ENCODE results near the gene DNAL1. TPM values are rescaled to one million over a fixed set of nuclear protein-coding genes. Genes with fewer than 3 reads are reported as not detected.
A peak's percentile ranks its signal among the peaks of the same experiment; 100 is the strongest.

DNAL1 gene
- total RNA-seq, 1 donor from 2014 or later = 1.5 TPM

DNA sequence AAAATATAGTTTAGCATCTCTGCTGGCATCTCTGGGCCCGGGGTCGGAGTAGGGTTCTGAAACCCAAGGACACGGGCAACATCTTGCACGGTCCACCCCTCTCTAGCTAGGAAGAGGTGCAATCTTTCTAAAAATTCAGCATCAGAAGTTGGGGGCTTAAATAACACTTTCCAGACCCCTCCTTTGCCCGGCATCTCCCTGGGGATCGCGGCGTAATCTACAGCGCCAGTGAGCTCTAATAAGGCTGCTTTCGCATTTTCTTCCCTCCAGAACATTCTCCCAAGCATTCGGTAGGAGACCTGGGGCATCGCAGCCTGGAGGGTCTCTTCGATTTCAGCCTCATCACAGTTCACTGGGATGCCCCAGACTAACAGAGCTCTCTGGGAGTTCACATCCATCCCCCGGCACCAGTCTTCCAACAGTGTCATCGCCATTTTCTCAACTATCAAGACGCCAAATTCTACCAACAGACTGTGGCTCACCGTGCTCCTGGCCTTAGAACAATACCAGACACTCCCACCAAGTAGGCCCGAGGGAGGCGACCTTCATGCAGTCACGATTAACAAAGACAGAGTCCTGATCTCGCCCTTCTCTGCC is 68.5 kb downstream of the DNAL1 start:
- peak overlapping the region; percentile 86 to 94 for H3K27ac ChIP-seq
- TF ChIP-seq, protein P1, sequence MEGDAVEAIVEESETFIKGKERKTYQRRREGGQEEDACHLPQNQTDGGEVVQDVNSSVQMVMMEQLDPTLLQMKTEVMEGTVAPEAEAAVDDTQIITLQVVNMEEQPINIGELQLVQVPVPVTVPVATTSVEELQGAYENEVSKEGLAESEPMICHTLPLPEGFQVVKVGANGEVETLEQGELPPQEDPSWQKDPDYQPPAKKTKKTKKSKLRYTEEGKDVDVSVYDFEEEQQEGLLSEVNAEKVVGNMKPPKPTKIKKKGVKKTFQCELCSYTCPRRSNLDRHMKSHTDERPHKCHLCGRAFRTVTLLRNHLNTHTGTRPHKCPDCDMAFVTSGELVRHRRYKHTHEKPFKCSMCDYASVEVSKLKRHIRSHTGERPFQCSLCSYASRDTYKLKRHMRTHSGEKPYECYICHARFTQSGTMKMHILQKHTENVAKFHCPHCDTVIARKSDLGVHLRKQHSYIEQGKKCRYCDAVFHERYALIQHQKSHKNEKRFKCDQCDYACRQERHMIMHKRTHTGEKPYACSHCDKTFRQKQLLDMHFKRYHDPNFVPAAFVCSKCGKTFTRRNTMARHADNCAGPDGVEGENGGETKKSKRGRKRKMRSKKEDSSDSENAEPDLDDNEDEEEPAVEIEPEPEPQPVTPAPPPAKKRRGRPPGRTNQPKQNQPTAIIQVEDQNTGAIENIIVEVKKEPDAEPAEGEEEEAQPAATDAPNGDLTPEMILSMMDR (IDR thresholded peaks at IDR 0.05) = no peak
- DNase-seq (ENCODE audit: low spot score in 2 of 2) = no peak
- H3K9me3 ChIP-seq = no peaks in the 10 kb centered on the region
- peaks cover 8 to 15% of the 10 kb centered on the region in 2 donors for H3K4me1 ChIP-seq
- peaks cover 4 to 10% of the 10 kb centered on the region in 2 donors for H3K36me3 ChIP-seq
- H3K4me3 ChIP-seq = peak overlapping the region; percentile 77 to 88
- no peaks in the 10 kb centered on the region for H3K27me3 ChIP-seq
- intact Hi-C loops (cut with DNase I) = loop anchor here (5.0 to 10.0 kb wide), 3 partner anchors 209 to 301 kb away; partner anchors contain the start of genes BBOF1, COQ6, ENTPD5 and FAM161B

DNA sequence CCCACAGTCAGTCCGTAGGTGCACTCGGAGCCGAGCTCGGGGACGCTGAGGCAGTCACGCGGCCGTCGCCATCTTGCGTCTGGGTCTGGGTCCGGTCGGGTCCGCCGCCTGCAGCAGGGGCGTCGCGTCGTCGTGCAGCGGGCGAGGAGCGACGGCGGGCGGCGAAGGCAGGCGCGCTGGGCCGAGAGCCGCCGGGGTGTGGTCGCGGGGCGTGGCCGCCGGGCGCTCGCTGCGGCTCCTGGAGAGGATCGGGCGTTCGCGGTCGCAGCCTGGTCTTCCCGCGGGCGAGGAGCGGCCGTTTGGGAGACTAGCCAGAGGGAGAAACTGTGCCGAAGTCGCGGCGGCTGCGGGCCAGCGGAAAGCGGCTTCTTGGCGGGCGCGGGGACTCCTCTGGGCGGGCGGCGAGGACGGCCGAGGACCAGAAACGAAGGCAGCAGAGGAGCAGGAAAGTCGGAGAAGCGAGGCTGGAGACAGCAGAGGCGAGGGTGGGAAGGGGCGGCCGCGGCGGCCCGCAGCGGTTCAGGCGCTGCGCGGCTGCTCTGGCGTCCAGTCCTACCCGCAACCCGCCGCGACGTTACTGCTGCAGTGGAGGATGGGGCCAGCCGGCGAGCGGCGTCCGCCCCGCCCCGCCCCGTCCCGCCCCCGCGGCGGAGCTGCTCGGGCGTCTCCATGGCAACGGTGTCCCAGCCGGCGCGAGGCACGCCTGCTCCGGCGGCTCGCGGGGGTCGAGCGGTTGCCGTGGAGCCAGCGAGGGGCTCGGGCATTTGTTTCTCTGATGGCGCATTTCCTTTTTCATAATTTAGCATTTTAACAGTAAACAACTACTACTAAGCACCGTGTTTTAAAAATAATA is 69.2 kb downstream of the DNAL1 start, which contains the start of gene PNMA1:
Gene PNMA1, minus strand, starts transcription at position 582 of the 853 bp plus-strand sequence. CDS start 745 bp downstream, outside the sequence.
- peak; percentile 46 to 92 for DNase-seq (ENCODE audit: low spot score in 2 of 2)
- no peaks in the 10 kb centered on the region for H3K9me3 ChIP-seq
- intact Hi-C loops (cut with DNase I) = loop anchor here (2.0 to 10.0 kb wide), 4 partner anchors 69 to 301 kb away; partner anchors contain the start of genes BBOF1, COQ6, DNAL1 and ENTPD5

DNA sequence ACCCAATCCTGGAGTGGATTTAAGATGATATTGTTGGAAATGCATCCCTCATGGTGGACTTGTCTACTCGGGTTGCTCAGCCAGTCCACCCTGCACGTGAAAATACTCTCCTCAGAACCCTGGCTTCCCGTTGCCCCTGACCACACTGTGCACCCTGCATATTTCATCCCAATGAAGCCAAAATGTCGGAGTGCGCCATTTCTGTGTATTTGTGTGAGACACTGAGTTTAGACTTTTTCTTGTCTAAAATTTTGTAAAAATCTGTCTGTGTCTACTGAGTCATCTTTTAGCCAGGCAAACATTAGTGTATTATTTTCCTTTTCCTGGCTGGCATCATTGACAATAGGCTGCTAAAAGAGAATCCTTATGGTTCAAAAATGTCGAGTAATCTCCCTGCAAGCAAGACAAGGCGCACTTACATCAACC is 69.9 kb downstream of the DNAL1 start:
- no peaks in the 10 kb centered on the region for H3K9me3 ChIP-seq
- H3K27me3 ChIP-seq = no peaks in the 10 kb centered on the region
- DNase-seq (ENCODE audit: low spot score in 2 of 2) = no peak
- intact Hi-C loops (cut with DNase I) = loop anchor here (2.0 to 10.0 kb wide), 4 partner anchors 70 to 300 kb away; partner anchors contain the start of genes BBOF1, COQ6, DNAL1 and ENTPD5
- H3K4me1 ChIP-seq = peaks cover 8 to 17% of the 10 kb centered on the region in 2 donors
- peak overlapping the region in 1 of 2 donors; percentile 94 for H3K27ac ChIP-seq
- peak overlapping the region; percentile 77 to 88 for H3K4me3 ChIP-seq
- TF ChIP-seq, protein P1 (IDR thresholded peaks at IDR 0.05) = no peak
- H3K36me3 ChIP-seq = peaks cover 18 to 24% of the 10 kb centered on the region in 2 donors

More for the DNA sequence above, 69.2 kb downstream of the DNAL1 start, which contains the start of gene PNMA1:
- H3K27ac ChIP-seq = peak within 1 kb of the TSS; percentile 86 to 94
- H3K36me3 ChIP-seq = peaks cover 11 to 17% of the 10 kb centered on the region in 2 donors
- peaks cover 8 to 17% of the 10 kb centered on the region in 2 donors for H3K4me1 ChIP-seq
- TF ChIP-seq, protein P1 (IDR thresholded peaks at IDR 0.05) = peak in 1 of 3 experiments; percentile 19
- peak within 1 kb of the TSS; percentile 77 to 88 for H3K4me3 ChIP-seq
- no peaks in the 10 kb centered on the region for H3K27me3 ChIP-seq

DNA sequence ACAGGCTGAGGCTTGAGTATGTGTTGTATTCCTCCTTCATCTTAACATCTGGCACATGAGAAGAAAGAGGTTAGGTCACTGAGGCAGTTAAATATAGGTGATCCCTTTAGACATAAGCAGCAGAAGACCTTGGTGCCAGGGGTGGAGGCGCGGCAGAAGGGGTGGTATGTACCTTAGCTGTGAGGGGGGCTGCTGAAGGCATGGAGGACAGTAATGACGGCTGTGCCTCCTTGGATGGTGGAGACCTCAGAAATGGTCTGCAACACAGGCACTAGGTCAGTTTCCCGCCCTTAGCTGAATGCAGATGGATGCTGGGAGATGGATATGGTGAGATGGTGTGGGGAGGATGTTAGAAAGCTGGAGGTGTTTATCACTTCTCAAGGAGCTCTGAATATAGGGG is 70.9 kb downstream of the DNAL1 start:
- DNase-seq (ENCODE audit: low spot score in 2 of 2) = no peak
- Histone ChIP-seq H3K4me1 (peaks cover 8 to 17% of the 10 kb centered on the region in 2 donors), H3K9me3 (no peaks in the 10 kb centered on the region), H3K4me3 (no peak overlapping the region), H3K36me3 (peaks cover 27 to 34% of the 10 kb centered on the region in 2 donors), H3K27ac (no peak overlapping the region), H3K27me3 (no peaks in the 10 kb centered on the region)
- intact Hi-C loops (cut with DNase I) = loop anchor here (2.0 to 10.0 kb wide), 3 partner anchors 71 to 299 kb away; partner anchors contain the start of genes BBOF1, DNAL1 and ENTPD5
- TF ChIP-seq, protein P1 (IDR thresholded peaks at IDR 0.05) = no peak

DNA sequence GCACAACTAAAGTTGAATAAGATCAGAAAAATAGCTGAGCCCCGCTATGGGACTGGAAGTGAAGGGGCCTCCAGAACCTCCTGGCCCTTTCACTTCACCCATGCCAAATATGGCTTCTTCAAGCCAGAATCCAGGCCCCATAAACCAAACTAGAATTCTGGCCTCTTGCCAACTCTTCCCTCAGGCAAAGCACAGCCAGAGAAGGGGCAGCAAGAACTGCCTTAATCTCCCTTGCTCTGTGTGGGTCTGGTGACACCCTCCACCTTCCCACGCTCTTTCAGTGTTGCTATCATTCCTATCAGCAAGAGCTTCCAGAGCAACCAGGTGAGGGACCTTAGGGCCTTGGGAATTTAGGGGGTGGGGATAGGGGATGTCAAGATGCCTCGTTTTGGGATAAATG is 72.5 kb downstream of the DNAL1 start:
- Histone ChIP-seq H3K4me3 (no peak overlapping the region), H3K36me3 (peaks cover 41 to 46% of the 10 kb centered on the region in 2 donors)
- intact Hi-C loops (cut with DNase I) = loop anchor here (10.0 kb wide), 2 partner anchors 212 to 298 kb away; partner anchors contain the start of genes BBOF1 and ENTPD5

More for the DNA sequence above, 72.5 kb downstream of the DNAL1 start:
- H3K4me1 ChIP-seq = peaks cover 7 to 8% of the 10 kb centered on the region in 2 donors
- no peaks in the 10 kb centered on the region for H3K27me3 ChIP-seq
- TF ChIP-seq, protein P1 (IDR thresholded peaks at IDR 0.05) = no peak
- H3K9me3 ChIP-seq = no peaks in the 10 kb centered on the region
- peak overlapping the region; percentile 45 to 49 for H3K27ac ChIP-seq
- DNase-seq (ENCODE audit: low spot score in 2 of 2) = no peak

All from ascending aorta (tissue), 2 donors.